Nucleus accumbens (tissue), 56 donors: ENCODE measurements around the gene ACBD5.
"Not testable (repeated sequence)": the region's sequence is repeated elsewhere in the genome, so short reads cannot be mapped to it uniquely, and the experiment has no call there.

Source experiments
- DNase-seq, 56 donors: peaks; one replicate each; lab custom pipeline; 2025; lab: John Stamatoyannopoulos, UW

ACBD5 gene

DNA sequence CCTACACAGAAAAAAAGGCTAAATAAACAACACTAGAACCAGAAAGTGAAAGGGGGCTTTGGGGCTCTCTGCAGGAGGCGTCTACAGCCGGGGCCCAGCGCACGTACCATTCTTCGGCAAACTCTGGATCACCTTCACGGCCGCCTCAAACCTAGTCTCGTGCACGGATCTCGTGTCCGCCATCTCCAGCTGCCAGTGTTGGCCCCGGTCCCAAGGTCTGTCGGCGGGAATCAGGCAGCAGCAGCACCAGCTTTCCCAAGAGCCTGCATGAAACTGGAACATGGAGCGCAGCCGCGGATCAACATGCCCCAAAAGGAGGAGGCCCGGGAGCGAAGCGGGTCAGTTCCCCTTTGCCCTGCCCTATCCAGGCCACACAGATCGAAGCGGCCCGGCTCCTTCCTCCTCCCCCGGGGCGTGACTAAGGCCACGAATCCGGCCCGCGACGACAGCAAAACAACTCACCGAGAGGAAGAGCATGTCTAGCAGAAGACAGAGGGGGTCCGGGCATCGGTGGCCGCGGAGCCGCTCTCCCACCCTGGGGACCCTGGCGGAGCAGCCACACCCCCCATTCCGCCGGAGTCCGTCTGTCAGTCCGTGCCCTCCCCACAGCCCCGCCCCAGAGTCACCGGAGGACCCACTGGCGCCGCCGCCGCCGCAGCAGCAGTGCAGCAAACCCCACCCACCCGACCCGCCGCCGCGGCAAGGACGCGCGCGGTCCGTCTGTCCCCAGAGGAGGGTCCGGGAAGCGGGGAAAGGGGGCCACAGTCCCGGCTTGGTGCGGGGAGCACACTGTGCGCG is at the start of gene ACBD5:
TSS of gene ACBD5 (minus strand) at position 586 of the 798 bp plus-strand sequence. CDS start at position 477, 109 bp downstream.
- DNase-seq: peak in 55 of 56 donors; percentile 30 to 88 (median 76)

DNA sequence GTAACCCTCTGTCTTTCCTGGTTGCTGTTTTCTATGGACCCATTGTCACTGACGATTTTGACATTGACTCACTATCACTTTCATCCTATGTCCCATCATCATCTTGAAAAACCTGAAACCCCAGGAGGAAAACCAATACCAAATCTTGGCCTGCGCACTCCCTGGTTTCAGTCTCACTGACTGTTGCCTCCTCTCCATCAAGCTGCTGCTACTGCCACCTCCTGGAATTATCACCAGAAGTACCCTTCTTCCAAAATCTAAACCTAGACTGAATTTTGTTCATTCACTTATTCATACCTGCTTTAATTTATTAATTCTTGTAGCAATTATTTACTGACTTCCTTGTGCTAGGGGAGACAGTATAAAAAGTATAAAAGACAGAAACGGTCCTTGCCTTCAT is 44.5 kb upstream of the ACBD5 start:
- DNase-seq: no peak

GRCh38 chr10:27276581-27276980 is 36.0 kb upstream of the ACBD5 start:
- no peak for DNase-seq

GRCh38 chr10:27266025-27266424 is 25.4 kb upstream of the ACBD5 start:
- DNase-seq: not testable (repeated sequence)

GRCh38 chr10:27262788-27263187 is 22.2 kb upstream of the ACBD5 start:
- not testable (repeated sequence) for DNase-seq

DNA sequence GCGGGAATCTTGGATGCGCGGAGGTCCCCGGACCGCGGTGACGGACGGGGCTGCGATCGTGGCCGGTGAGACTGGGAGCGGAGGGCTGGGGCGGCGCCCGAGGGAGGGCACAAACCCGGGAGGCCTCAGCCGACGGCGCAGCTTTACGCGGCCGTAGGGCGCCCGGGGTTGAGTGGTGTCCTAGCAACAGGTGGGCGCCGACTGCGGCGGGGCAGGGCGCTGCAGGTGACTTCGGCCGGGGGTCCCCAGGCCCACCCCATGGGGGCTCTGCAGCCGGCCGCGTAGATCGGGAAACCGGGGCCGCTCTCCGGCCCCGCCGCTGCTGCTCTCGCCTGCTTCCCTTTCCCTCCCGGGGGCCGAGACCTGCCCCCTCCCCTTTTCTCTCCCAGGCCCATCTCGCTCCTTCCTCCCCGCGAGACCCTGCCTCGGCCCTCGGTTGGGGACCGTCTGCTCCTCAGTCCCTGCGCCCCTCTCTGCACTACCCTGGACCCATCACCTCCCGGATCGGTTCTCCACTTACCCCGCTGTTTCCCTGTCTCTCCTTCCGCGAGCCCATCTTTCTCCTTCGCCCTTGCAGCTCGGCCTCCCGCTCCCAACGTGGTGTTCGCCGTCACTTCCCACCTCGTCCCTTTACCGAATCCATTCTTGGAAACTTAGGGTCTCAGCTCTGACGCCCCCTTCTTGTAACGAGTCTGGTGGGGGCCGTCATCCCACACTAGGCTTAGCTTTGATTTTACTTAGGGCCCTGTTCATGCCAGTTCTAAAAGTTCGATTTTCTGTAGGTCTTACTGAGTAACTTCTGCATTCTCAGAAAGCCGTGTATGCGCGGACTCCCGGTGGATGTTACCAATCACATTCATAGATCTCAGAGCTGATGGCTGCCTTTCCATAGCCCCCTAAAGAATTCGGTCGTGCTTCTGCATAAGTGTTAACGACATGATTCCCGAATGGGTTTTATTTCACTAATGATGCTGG is 18.5 kb upstream of the ACBD5 start:
- peak in 6 of 56 donors; percentile 12 to 45 (median 27) for DNase-seq

DNA sequence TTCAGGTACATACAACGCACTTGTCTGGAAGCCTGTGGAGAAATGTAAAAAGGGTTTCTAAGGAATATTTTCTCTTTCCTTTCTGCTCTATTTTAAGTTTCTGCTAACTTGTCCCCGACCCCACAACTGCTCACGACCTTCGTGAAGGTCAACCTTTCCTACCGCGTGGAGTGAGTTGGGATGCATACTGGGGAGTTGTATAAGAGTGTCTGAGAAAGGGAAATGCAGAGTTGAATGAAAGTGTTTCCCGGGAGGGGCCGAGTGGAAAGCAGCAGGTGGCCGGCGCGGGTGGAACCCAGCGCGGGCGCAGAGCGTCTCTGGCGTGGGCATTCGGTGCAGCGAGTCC is 17.9 kb upstream of the ACBD5 start:
- no peak for DNase-seq

DNA sequence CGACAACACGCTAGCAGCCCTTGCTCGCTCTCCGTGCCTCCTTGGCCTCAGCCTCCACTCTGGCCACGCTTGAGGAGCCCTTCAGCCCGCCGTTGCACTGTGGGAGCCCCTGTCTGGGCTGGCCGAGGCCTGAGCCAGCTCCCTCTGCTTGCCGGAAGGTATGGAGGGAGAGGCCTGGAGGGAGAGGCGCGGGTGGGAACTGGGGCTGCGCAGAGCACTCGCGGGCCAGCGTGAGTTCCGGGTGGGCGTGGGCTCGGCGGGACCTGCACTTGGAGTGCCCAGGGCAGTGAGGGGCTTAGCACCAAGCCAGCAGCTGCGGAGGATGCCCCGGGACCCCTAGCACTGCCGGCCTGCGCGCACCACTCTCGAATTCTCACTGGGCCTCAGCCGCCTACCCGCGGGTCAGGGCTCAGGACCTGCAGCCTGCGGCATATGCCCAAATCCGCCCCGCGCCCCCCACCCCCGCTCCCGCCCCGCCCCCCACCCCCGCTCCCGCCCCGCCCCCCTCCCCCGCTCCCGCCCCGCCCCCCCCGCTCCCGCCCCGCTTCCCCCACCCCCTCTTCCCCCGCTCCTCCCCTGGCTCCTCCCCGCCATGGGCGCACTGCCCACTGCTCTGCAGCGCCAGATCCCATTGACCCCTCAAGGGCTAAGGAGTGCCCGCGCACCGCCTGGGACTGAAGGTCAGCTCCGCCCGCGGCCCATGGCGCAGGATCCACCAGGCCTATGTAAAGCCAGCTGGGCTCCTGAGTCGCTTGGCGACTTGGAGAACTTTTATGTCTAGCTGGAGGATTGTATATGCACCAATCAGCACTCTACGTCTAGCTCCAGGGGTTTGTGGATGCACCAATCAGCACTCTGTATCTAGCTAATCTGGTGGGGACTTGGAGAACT is 15.9 kb upstream of the ACBD5 start:
- no peak for DNase-seq

GRCh38 chr10:27253576-27253975 is 13.0 kb upstream of the ACBD5 start:
- DNase-seq: no peak

GRCh38 chr10:27252267-27253000 is 11.8 kb upstream of the ACBD5 start:
- peak in 2 of 56 donors; percentile 11 to 16 for DNase-seq

- DNase-seq: no peak
Observed at GRCh38 chr10:27251554-27251953, 11.0 kb upstream of the ACBD5 start.

- no peak for DNase-seq
Observed at GRCh38 chr10:27248215-27248614, 7.6 kb upstream of the ACBD5 start.

DNA sequence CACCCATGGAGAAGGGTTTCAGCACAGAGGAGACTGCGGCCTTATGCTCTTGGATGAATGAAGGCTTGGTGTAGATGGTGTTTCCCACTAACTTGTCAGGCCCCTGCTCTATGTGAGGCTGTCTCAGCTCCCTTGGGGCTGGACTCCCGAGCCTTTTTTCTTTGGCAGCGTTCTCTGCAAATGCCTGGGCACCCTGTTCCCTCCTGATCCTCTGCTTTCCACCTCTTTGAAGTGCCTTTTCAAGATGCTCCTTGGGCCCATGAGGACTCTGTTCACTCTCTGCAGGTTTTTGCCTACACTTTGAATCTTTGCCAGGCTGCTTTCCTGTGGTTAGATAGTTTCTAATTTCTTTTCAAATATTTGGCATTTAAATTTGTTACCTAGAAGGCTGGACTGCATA is 6.8 kb upstream of the ACBD5 start:
- DNase-seq: no peak

DNA sequence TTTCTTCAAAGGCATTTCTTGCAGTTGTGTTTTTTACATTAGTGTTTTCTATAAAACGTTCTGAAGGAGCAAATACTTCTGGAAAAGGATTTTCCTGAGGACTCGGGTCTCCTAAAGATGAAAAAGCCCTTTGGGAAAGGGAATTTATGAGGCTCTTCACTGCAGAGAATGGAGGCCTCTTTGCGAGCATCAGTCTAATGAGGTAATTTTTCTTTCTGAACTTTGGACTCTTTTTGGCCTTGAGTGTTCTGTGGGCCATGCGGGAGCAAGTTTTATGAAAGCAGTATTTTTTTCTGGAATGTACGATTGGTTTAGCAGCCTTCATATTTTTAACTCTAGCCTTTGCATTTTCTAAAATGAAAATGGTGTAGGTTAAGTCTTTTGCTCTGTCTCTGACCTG is 6.4 kb upstream of the ACBD5 start:
- DNase-seq: no peak

GRCh38 chr10:27245836-27246235 is 5.2 kb upstream of the ACBD5 start:
- no peak for DNase-seq

DNA sequence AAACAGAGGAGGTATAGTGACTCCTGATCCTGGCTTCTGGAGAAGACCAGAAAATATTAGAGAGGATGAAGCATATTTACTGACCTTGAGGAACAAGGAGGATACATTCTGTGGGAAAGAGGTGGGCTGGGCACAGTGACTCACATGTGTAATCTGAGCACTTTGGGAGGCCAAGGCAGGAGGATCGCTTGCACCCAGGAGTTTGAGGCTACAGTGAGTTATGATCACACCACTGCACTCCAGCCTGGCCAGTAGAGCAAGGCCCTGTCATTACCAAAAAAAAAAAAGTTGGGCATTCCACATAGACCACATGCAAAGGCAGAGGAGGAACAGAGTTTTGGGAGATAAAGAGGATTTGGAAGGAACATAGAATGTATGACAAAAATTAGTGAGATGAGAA is 4.4 kb upstream of the ACBD5 start:
- no peak for DNase-seq

DNA sequence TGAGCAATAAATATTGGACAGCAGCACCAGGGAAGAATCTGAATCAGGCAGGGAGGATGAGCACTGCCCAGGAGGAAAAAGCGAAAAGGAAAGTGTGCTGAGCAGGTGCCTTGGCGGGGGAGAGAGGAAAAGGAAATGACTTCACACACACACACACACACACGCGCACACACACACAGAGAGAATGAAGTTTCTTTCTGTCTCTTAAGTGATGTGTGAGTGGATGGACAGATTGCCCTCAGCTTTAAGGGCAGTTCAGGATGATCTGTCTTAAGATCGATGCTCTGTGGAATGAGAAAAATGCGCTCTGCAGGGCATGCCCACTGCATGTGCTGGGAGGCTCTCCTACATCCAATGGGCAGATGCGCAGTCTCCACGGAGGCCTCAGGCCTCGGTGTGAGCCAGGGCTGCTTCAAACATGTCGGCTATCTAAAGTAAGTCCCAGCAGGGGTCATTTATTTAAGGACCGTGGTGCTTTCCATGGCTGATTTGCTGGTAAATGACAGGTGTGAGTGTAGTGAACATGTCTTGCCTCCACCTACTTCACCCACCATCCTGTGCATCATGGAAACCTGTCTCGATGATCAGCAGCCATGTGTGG is 2.5 kb upstream of the ACBD5 start:
- peak in 46 of 56 donors; percentile 4 to 84 (median 54) for DNase-seq

GRCh38 chr10:27242473-27242950 is 1.9 kb upstream of the ACBD5 start:
- DNase-seq: no peak
